Aorta (tissue), 5 donors: ENCODE data around the gene C1QTNF9B. TPM values are rescaled to one million over a fixed set of nuclear protein-coding genes. Genes with fewer than 3 reads are reported as not detected.
"Not testable (repeated sequence)": the region's sequence is repeated elsewhere in the genome, so short reads cannot be mapped to it uniquely, and the experiment has no call there.

Experiments
- ATAC-seq: fragments of 200-7000 bp; cut with Tn5 transposase; one replicate; pipeline ENCODE4 v1.9.1; 2022; ENCODE audit warnings: moderate library complexity; ENCODE audit not compliant: low FRiP score
- DNase-seq, 2 donors: peaks; one replicate each; pipeline ENCODE4 v3.0.0-alpha.2; 2020
- H3K27ac ChIP-seq, 2 donors: one replicate each; pipeline ENCODE4 v1.5.1; 2013; ENCODE audit warnings: low read length in 2 of 2, mild to moderate bottlenecking in 2 of 2, moderate library complexity in 2 of 2, control low read depth in 1 of 2, inconsistent platforms in 1 of 2, low read depth in 1 of 2
- H3K27me3 ChIP-seq, 2 donors: one replicate each; pipeline ENCODE4 v1.6.1; 2013; ENCODE audit warnings: control low read depth in 1 of 2, low read length in 1 of 2, mild to moderate bottlenecking in 1 of 2, moderate library complexity in 1 of 2; ENCODE audit not compliant: insufficient read depth in 2 of 2, control insufficient read depth in 1 of 2
- H3K36me3 ChIP-seq, 2 donors: one replicate each; pipeline ENCODE4 v1.6.1; 2013; ENCODE audit warnings: control low read depth in 1 of 2, low read length in 1 of 2, mild to moderate bottlenecking in 1 of 2; ENCODE audit not compliant: insufficient read depth in 2 of 2, control insufficient read depth in 1 of 2
- H3K4me1 ChIP-seq, 2 donors: one replicate each; pipeline ENCODE4 v1.6.1; 2013; ENCODE audit warnings: low read length in 2 of 2, control low read depth in 1 of 2, mild to moderate bottlenecking in 1 of 2, moderate library complexity in 1 of 2; ENCODE audit not compliant: insufficient read depth in 2 of 2, control insufficient read depth in 1 of 2
- H3K4me3 ChIP-seq, 2 donors: one replicate each; pipeline ENCODE4 v1.5.1; 2013; ENCODE audit warnings: low read length in 2 of 2, control low read depth in 1 of 2, mild to moderate bottlenecking in 1 of 2
- H3K9me3 ChIP-seq: one replicate; pipeline ENCODE4 v1.6.1; 2013; ENCODE audit warnings: mild to moderate bottlenecking, low read length; ENCODE audit not compliant: control insufficient read depth
- WGBS, 2 donors: extraction: QIAGEN DNeasy Blood & Tissue Kit; methylation state at CpG; one replicate each; pipeline ENCODE4 v1.1.7; 2013; 5-methylcytosine and 5-hydroxymethylcytosine counted together
- intact Hi-C, 2 donors: fragments of 100-400 bp; cut with DNase I; formaldehyde crosslinking; loops; one replicate each; pipeline versions ENCODE4 v1.14.2 to v1.15.0; 2022
- polyA plus RNA-seq, 2 donors: library from polyadenylated mRNA; stranded (reverse); fragments of 200-250 nt; gene quantifications; one replicate each; pipeline ENCODE4 v1.2.3, GENCODE V29; 2013
- total RNA-seq, 2 donors: library from RNA; stranded (reverse); fragmentation: NEBNext Ultra II Directional; extraction: Animal tissue kit (Norgen Biotek cat#: 25700); gene quantifications; one replicate each; pipeline ENCODE4 v1.2.1, GENCODE V29; 2021
- donor health status: healthy with polysubstance abuse.
- donor health status: Bipolar disorder and iron deficiency.
- donor health status: DM: no; HTN: no; CAD: no.
- donor health status: DM: no; HTN: no; CAD: no.
- donor health status: DM: yes; HTN: yes; CAD: no.

Gene C1QTNF9B
- total and polyA plus RNA-seq, 4 donors, result 0.93 TPM; not detected in 3

GRCh38 chr13:23888658-23889614 lies 8.4 kb downstream of the C1QTNF9B start, which contains the start of gene MIPEP:
Gene MIPEP (minus strand): TSS chr13:23889400. CDS start chr13:23889320, 80 bp downstream.
- 0% methylated on average over 66 to 75 of the region's 75 CpGs for WGBS, 2 donors
- H3K36me3 ChIP-seq, result no peaks in the 10 kb centered on the region
- H3K4me1 ChIP-seq, result no peaks in the 10 kb centered on the region
- DNase-seq (peak; percentile 96 to 98), ATAC-seq (peak; percentile 98)
- H3K27me3 ChIP-seq, result no peaks in the 10 kb centered on the region
- intact Hi-C loops, result no loop called here
- H3K4me3 ChIP-seq, result peak within 1 kb of the TSS; percentile 56 to 70
- peak within 1 kb of the TSS in 1 of 2 donors; percentile 43 for H3K27ac ChIP-seq
- no peaks in the 10 kb centered on the region for H3K9me3 ChIP-seq

- DNase-seq, intact Hi-C loops, H3K4me1 ChIP-seq, H3K9me3 ChIP-seq, ATAC-seq, H3K4me3 ChIP-seq, H3K27me3 ChIP-seq, H3K36me3 ChIP-seq, H3K27ac ChIP-seq: not testable (repeated sequence)
- WGBS, 2 donors, result 93 to 94% methylated on average over 3 of the region's 3 CpGs
These were observed 12.9 kb downstream of the C1QTNF9B start for GRCh38 chr13:23884361-23884760.

GRCh38 chr13:23883255-23883654 lies 14.0 kb downstream of the C1QTNF9B start:
- WGBS, 2 donors, result 94 to 97% methylated on average over 4 of the region's 4 CpGs
- H3K36me3 ChIP-seq, result peaks cover 0 to 4% of the 10 kb centered on the region in 2 donors
- H3K27me3 ChIP-seq, result no peaks in the 10 kb centered on the region
- ATAC-seq (no peak), DNase-seq (no peak)
- H3K9me3 ChIP-seq, result no peaks in the 10 kb centered on the region
- H3K4me3 ChIP-seq, result no peak overlapping the region
- no peaks in the 10 kb centered on the region for H3K4me1 ChIP-seq
- no peak overlapping the region for H3K27ac ChIP-seq
- intact Hi-C loops, result no loop called here

GRCh38 chr13:23881402-23881800 lies 15.9 kb downstream of the C1QTNF9B start:
- intact Hi-C loops, result not testable (repeated sequence)

GRCh38 chr13:23880493-23881401 lies 16.6 kb downstream of the C1QTNF9B start:
- H3K36me3 ChIP-seq, H3K9me3 ChIP-seq, H3K4me1 ChIP-seq, H3K4me3 ChIP-seq, DNase-seq, H3K27ac ChIP-seq, intact Hi-C loops, H3K27me3 ChIP-seq: not testable (repeated sequence)
- WGBS, 2 donors, result 90 to 92% methylated on average over 14 to 16 of the region's 18 CpGs
- ATAC-seq, result peak; percentile 53

More at GRCh38 chr13:23881402-23881800, 15.9 kb downstream of the C1QTNF9B start:
- H3K9me3 ChIP-seq, H3K27me3 ChIP-seq, DNase-seq, H3K4me3 ChIP-seq, H3K27ac ChIP-seq, H3K36me3 ChIP-seq, H3K4me1 ChIP-seq: not testable (repeated sequence)
- WGBS, 2 donors, result 91 to 92% methylated on average over 8 of the region's 8 CpGs
- peak; percentile 56 for ATAC-seq

GRCh38 chr13:23877286-23877685 lies 20.0 kb downstream of the C1QTNF9B start:
- H3K27ac ChIP-seq, result no peak overlapping the region
- H3K9me3 ChIP-seq, result no peaks in the 10 kb centered on the region
- DNase-seq, result no peak
- 89 to 91% methylated on average over 4 of the region's 4 CpGs for WGBS, 2 donors
- peaks cover 0 to 4% of the 10 kb centered on the region in 2 donors for H3K36me3 ChIP-seq
- H3K4me3 ChIP-seq, result no peak overlapping the region
- ATAC-seq, result no peak
- intact Hi-C loops, result loop anchor here (10.0 kb wide), 2 partner anchors 162 to 302 kb away; partner anchors contain the start of gene TNFRSF19 (in 1 of the 2)
- H3K27me3 ChIP-seq, result no peaks in the 10 kb centered on the region
- no peaks in the 10 kb centered on the region for H3K4me1 ChIP-seq

GRCh38 chr13:23876265-23876664 lies 21.0 kb downstream of the C1QTNF9B start:
- WGBS, 2 donors, result 70 to 83% methylated on average over 2 of the region's 2 CpGs
- DNase-seq (no peak), ATAC-seq (no peak)
- no peak overlapping the region for H3K27ac ChIP-seq
- no peaks in the 10 kb centered on the region for H3K9me3 ChIP-seq
- H3K4me3 ChIP-seq, result no peak overlapping the region
- H3K27me3 ChIP-seq, result no peaks in the 10 kb centered on the region
- H3K36me3 ChIP-seq, result peaks cover 0 to 4% of the 10 kb centered on the region in 2 donors
- no peaks in the 10 kb centered on the region for H3K4me1 ChIP-seq
- intact Hi-C loops, result loop anchor here (10.0 kb wide), 2 partner anchors 161 to 301 kb away; partner anchors contain the start of gene TNFRSF19 (in 1 of the 2)

- 86 to 88% methylated on average over 2 of the region's 2 CpGs for WGBS, 2 donors
- no peaks in the 10 kb centered on the region for H3K27me3 ChIP-seq
- H3K36me3 ChIP-seq, result peaks cover 2 to 3% of the 10 kb centered on the region in 2 donors
- H3K27ac ChIP-seq, result no peak overlapping the region
- H3K4me1 ChIP-seq, result no peaks in the 10 kb centered on the region
- intact Hi-C loops, result loop anchor here (1.0 to 10.0 kb wide), 4 partner anchors 157 to 405 kb away; partner anchors contain the start of gene TNFRSF19 (in 1 of the 2)
- ATAC-seq, result no peak
- H3K9me3 ChIP-seq, result no peaks in the 10 kb centered on the region
- DNase-seq, result no peak
- H3K4me3 ChIP-seq, result no peak overlapping the region
These were observed 25.6 kb downstream of the C1QTNF9B start for GRCh38 chr13:23871616-23872220.
